EH (cell line): ENCODE measurements around the gene NMU.
"Not testable (repeated sequence)": the region's sequence is repeated elsewhere in the genome, so short reads cannot be mapped to it uniquely, and the experiment has no call there.

ENCODE experiments used
- DNase-seq: peaks from one replicate; pipeline ENCODE4 v3.0.0-alpha.2; 2015; ENCODE audit warnings: low read depth

NMU gene

DNA sequence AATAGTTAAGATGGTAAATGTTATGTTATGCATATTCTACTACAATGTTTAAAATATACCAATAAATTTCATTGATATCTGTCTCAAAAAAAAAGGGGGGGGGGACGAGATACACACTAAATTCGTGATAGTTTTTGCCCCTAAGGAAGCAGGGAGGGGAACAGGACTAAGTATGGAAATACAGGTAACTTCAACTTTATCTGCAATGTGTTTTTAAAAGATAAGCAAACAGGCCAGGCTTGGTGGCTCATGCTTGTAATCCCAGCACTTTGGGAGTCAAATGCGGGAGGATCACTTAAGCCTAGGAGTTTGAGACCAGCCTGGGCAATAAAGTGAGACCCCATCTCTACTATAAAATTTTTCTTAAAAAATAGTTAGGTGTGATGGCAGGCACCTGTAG, 76.0 kb downstream of the NMU start:
- no peak for DNase-seq

DNA sequence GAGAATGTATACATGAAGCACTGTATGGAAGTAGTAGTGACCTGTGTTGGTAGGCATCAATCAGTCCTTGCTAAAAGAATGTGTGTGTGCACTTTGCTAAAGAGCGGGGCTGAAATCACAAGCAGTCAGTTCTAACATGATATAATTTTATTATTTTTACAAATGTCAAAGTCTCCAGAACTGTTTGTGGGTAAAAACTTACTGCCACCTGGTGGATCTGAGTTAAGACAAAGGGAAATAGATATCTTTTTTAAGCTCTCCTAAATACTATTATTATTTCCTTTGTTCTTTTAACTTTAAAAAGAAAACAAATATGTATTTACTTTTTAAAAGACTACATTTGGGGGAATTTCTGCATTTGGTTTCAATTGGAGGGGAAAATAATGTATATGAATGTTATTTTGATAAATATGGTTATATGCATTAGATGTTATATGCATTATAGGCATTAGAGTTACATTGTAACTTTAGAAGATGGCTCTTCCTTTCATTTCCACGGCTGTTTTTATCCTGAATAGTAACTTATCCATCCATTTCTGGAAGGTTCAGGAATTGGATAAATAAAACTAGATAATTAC, 81.6 kb downstream of the NMU start:
- peak; percentile 61 for DNase-seq

DNA sequence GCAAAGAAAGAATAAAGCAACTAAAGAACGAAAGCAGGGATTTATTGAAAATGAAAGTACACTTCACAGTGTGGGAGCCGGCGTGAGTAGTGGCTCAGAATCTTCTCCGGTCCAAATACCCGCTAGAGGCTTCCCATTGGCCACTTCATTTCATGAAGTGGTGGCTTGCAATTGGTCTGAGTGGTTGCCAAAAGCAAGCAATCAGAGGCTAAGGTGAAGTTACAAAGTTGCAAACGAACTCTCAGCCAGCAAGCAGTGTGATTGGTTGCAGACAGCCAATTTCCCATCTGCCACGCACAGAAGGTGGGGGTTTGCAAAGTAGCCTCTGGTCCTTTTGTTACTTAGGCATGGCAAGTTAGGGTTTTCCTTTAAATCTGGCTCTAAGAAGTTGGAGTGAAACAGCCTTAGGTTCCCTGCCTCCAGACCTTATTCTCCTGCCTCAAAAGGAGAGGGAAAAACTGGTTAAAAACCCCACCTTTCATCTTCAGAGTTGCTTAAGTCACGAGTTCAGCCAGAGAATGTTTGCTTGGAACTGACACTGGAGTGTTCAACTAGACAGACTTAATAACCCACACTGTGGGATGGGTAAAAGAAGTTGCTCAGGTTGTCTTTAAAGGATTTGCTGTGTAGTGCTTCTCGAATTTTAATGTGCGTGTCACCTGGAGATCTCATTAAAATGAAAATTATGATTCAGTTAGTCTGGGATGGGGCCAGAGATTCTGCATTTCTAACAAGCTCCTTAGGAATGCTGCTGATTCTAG, 82.5 kb downstream of the NMU start:
- peak; percentile 13 for DNase-seq

DNA sequence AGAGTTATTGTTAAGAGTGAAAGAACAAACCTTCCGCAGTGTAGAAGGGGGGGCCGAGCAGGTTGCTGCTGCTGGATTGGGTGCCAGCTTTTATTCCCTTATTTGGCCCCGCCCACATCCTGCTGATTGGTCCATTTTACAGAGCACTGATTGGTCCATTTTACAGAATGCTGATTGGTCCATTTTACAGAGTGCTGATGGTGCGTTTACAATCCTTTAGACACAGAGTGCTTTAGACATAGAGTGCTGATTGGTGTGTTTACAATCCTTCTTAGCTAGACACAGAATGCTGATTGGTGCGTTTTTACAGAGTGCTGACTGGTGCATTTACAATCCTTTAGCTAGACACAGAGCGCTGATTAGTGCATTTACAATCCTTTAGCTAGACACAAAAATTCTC, 84.1 kb downstream of the NMU start:
- DNase-seq: not testable (repeated sequence)

DNA sequence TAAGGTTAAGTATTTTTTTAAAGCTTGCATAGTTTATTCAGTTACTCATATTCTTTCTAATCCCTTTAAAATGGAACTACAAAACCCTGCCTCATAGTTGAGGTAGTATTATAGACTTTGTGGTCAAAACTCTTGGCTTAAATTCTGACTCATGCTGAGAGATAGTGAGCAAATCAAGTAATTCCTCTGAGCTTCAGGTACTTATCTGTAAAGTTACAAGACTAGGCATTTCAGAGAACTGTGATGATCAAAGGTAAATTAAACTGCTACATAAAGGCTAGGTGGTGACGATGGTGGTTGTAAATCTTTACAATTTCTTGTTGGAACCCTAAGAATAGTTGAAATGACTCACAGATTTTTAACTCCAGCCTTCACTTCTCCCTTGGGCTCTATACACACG, 86.2 kb downstream of the NMU start:
- DNase-seq: peak; percentile 84

DNA sequence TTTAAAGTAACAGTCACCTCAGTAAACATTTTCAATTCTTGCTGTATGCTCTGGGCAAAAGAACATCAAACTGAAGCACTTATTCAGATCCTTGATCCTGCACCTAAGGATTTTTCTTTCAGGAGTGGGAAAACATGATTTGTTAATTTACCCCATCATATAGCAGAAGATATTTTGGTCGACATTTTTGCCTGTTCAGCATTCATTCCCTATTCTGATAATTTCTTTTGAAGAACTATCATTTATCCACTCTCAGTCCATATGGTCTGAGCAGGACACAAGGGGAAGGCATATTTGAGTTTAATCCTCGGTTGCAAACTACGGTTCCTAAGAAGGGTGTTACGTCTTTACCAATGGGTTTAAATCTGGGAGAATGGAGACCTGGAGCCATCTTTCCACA, 88.2 kb downstream of the NMU start:
- no peak for DNase-seq

DNA sequence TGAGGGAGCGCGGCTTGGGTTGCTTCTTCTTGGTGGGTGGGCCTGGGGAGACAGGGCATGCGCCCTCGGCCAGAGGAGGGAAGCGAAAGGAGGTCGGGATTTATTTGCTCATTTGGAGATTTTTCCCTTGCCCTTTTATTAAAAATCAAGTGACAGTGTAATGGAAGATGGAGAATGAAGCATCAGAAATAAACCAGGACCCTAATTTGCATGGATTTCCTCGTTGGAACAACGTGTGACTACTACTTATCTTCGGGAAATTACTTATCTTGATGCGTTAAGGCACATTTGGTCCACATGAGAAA, 88.7 kb downstream of the NMU start:
- DNase-seq: no peak

DNA sequence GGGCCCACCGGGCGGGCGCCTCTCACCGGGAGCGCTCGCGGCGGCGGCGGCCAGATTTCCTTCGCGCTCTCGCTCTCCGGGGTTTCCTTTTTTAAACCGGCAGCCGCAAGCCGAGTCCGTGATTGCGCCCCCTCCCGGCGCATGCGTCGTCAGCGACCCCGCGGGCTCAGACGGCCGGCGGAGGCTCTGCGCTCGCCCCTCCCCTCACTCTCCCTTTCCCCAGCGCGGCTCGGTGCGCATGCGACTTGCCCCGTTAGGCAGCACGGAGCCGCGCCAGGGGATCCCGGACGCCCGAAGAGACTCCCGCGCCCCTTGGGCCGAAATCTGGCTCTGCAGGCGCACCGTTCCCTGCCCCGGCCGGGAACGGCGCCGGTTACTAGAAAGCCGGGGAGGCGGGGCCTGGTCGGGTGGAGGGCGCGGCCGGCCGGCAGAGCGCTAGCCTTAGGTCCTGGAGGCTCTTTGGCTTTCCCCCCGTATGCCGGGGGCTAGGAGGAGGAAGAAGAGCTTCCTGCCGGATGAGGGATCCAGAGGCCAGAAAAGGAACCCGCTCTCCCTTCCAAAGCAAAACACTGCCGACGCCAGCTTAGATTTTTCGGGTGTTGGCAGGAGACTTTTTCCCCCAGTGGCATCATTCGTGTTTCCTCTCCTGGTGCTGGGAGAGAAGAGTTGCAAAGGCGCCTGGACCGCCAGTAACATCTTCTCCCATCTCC, 89.2 kb downstream of the NMU start, which contains the start of gene CLOCK:
CLOCK (minus strand) TSS at position 154 of the 710 bp plus-strand sequence. CDS start 64,124 bp downstream, outside the sequence.
- peak; percentile 89 for DNase-seq

DNA sequence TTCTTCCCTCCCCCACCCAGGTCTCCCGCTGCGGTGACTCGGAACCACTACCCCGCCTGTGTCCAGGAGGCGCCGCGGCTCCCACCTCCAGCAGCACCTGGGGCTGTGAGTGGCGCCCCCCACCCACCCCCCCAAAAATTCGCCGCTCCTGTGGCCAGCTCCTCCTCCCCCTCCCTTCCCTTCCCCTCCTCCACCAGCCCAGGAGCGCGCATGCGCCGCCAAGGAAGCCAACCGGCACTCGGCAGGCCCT, 89.7 kb downstream of the NMU start:
- DNase-seq: no peak

DNA sequence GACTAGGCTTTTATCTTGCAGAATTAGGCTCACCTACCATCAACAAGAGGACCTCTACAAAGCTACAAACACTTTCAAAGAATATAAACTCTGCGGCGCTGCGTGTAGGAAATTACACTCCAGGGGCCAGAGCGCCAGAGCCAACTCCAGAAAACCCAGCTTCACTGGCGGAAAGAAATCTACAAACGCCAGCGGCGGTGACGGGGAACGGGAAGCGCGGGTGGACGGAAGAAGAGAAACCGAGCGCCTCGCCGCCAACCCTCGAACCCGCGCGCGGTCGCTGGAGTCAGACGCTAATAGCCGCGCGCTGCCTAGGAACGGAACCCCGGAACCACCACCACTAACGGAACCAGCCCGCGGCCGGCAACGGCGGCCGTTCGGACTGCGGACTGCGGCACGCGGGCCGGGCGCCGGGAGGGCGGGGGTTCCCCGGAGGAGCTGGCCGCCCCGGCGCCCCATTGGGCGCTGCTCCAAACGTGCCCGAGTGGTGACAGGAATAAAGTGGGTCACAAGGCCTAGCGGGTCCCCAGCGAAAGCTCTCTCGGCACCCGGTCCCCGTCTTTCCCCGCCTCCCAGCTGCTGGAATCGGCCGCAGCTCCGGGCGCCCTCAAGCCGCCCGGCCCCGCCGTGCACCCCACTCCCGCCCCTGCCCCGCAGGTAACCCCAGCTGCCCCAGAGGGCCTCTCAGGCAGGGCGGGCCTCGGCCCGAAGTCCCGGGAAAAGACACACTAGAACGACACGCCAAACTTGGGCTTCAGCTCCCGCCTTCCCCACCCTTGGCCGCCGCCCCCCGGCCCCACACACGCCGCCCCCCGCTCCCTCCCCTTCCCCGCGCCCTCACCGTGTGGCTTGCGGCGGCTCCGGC, 90.2 kb downstream of the NMU start:
- DNase-seq: peak; percentile 74
